ENCODE results near the gene AUNIP.

Gene AUNIP

DNA sequence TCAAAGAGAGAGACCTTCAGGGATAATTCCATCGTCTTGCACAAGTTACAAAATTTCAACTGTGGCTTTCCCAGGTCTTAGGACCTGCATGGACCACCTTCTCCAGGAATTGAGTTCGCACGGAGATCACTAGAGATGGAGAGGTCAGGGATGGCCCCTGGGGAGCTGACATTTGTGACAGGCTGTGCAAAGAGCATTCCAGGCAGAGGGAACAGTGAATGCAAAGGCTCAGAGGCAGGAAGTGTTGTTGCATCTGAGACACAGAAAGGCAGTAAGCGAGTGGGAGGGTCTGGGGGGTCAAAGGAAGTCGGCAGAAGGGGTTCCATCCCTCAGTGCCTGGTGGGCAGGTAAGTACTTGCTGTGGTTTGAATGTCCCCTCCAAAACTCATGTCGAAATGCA, 68.8 kb downstream of the AUNIP start:
- no peak for DNase-seq

DNA sequence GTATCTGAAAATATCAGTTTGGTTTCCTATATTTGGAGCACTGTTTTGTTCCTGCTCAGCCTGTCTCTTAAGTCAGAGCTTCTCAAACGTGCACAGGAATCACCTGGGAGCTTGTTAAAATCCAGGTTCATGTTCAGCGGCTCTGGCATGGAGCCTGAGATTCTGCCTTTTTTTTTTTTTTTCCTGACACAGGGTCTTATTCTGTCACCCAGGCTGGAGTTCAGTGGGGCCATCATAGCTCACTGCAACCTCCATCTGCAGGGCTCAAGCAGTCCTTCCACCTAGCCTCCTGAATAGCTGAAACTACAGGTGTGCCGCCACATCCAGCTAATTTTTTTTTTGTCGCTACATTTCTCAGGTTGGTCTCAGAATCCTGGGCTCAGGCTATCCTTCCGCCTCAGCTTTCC, 71.5 kb downstream of the AUNIP start:
- no peak for DNase-seq

DNA sequence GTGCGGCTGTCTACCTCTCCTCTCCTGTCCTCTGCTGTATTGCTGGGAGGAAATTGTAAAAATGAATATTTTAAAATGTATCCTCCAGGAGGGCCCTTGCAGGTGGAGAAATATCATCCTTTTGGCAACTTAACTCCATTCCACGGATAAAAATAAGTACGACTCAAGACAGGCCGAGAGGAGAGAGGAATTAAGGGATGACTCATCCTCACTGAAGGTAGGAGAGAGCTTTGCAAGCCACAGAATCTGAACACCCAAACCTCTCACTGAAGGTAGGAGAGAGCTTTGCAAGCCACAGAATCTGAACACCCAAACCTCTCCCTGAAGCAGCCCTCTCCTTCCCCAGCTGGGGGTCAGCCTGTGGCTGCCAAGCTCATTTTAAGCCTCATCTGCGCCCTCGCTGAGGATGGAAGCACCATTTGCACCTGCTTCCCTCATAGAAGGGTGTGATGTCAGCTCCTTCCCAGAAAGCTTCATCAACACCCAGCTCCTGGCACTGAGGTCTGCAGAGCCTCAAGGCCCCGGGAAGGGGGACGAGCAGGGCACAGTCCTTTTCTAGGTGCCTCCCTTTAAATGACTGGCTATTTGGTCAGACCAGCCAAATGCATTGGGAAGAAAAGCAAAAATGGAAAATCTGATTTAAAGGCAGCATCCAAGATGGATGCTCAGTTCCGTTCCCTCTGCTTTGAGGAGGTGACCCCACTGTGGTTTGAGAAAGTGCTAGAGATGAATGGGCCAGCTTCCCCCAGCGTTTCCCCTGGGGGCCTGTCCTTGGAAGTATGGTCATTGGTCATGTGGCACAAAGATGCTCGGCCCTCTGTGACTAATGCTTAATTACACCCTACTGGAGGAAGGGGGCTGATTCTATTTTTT, 72.1 kb downstream of the AUNIP start:
- no peak for DNase-seq

DNA sequence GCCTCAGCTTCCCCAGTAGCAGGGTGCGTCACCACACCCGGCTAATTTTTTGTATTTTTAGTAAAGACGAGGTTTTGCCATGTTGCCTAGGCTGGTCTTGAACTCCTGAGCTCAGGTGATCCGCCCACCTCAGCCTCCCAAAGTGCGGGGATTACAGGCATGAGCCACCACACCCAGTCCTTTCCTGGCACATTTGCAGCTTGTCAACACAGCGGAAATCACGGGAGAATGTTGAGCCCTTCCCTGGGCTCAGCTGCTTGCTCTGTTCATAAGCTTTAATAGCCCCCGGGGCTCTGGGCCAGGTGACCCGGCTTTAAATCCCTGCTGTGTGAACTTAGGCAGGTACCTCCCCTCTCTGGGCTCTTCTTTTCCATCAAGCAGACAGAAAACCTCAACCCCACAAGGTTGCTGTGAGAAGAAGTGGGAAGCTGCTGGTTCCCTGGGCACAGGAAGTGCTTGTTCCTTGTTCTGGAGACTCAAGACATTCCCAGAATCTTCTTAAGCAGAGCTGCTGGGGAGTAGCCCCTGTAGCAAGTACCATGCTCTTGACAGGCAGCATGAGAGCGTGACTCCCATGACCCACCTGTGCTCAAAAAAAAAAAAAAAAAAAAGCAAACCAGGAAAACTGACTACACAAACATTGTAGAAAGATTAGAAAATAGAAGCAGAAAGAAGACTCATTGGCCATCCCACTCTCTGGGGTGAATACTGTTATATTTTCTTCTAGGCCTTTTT, 73.8 kb downstream of the AUNIP start:
- DNase-seq, result no peak

DNA sequence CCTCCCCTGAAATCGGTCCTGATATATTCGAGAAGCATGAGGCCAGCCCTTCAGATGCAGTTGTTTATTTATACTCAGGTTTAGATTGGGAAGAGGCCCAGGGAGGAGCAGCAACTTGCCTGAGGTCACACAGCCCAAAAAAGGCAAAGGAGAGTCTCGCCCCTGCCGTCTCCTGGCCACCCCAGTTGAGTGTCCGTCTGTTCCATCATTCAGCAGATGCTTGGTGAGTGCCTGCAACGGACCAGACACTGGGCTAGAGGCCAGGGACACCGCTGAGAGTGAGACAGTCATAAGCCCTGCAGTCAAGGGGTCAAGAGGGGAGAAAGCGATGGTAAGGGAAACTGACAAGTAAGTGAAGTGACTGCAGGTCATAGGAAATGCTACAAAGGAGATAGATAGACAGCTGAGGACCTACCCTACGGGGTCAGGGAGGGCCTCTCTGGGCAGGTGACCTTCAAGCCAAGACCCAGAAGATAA, 74.6 kb downstream of the AUNIP start:
- no peak for DNase-seq
